ENCODE measurements around the gene LETM1. TPM values are rescaled to one million over a fixed set of nuclear protein-coding genes. Genes with fewer than 3 reads are reported as not detected.

LETM1 gene
- total and polyA plus RNA-seq, 2 of the 8 experiments (the other 6 are each of a cell fraction or from before 2014, with no cell fraction given) = 19.8 to 50.1 TPM

- H2BK5ac ChIP-seq (ENCODE audit: low read depth, low read length) = peak overlapping the region; percentile 82; the same call in 1 of the 2 replicates
- no peak overlapping the region for H3K23ac ChIP-seq (ENCODE audit: insufficient read length)
- H3K14ac ChIP-seq (ENCODE audit: insufficient read length) = no peak overlapping the region
- H4K91ac ChIP-seq (replicated peaks; ENCODE audit: insufficient read length, low read length) = peak overlapping the region; percentile 81
- H3K27ac ChIP-seq (ENCODE audit: low read depth, low read length) = no peak overlapping the region
- no peaks in the 10 kb centered on the region for H3K79me2 ChIP-seq (ENCODE audit: control insufficient read depth in 1 of 2, insufficient read depth in 2 of 2, low read length in 2 of 2)
- ChIA-PET CTCF (ENCODE audit: partially characterized antibody) (interaction anchor here (0.9 to 71.2 kb wide), 4 partner anchors 11 to 198 kb away, joined by 3 to 2507 read pairs (median 1255); partner anchors contain the start of gene FGFR3), POLR2A (ENCODE audit: partially characterized antibody) (interaction anchor here (1.3 to 17.2 kb wide), 5 partner anchors 7 to 25 kb away, joined by 3 to 170 read pairs (median 11); partner anchors contain the start of gene FGFR3)
- H3K79me1 ChIP-seq (ENCODE audit: low read depth, low read length) = no peaks in the 10 kb centered on the region; the same call in 1 of the 2 replicates
- H3K27me3 ChIP-seq (replicated peaks in 1 of 4; ENCODE audit: control insufficient read depth in 3 of 4, extremely low read depth in 1 of 4, insufficient read depth in 3 of 4, low read length in 3 of 4) = no peaks in the 10 kb centered on the region
- H2BK20ac ChIP-seq (ENCODE audit: low read length) = peak overlapping the region; percentile 75; the same call in 1 of the 2 replicates
- 89% methylated on average over 23 of the region's 23 CpGs; no CpG with 5 or more reads in 1 of the 2 experiments for WGBS, 2 experiments (ENCODE audit: extremely low coverage in 1 of 2, insufficient coverage in 1 of 2, insufficient read length in 1 of 2, insufficient replicate concordance in 2 of 2, low coverage in 1 of 2, low lambda C conversion rate in 2 of 2, missing lambda C conversion rate in 1 of 2)
- H2AFZ ChIP-seq (ENCODE audit: low read length) = no peak overlapping the region
- H3K9me3 ChIP-seq (ENCODE audit: insufficient read depth in 2 of 2, low read depth in 1 of 2, low read length in 1 of 2) = no peaks in the 10 kb centered on the region
- no peaks in the 10 kb centered on the region for H3K36me3 ChIP-seq (ENCODE audit: control insufficient read depth in 2 of 4, insufficient read depth in 4 of 4, low read length in 3 of 4)
- H2BK15ac ChIP-seq (ENCODE audit: low read length) = peak overlapping the region; percentile 95; the same call in 1 of the 2 replicates
- peak overlapping the region; percentile 93; the same call in 1 of the 2 replicates for H2AK5ac ChIP-seq (ENCODE audit: low read depth, low read length)
- no peak overlapping the region for H3K56ac ChIP-seq (replicated peaks; ENCODE audit: insufficient read length, low read depth, low read length)
- no peak for TF ChIP-seq EGR1 (IDR thresholded peaks at IDR 0.05; ENCODE audit: borderline replicate concordance, low read depth, low read length)
- 0 out of 2 replicates have a peak, but pooled peaks have one; percentile 36 for TF ChIP-seq GABPA (IDR thresholded peaks at IDR 0.05; ENCODE audit: borderline replicate concordance, insufficient read depth, low read length)
- no peak overlapping the region for H4K5ac ChIP-seq (ENCODE audit: insufficient read length, low read depth, low read length)
- H3K18ac ChIP-seq (ENCODE audit: extremely low read depth, low read length) = peak overlapping the region; percentile 71
- peak overlapping the region; percentile 99; the same call in 1 of the 2 replicates for H2BK12ac ChIP-seq (ENCODE audit: low read depth, low read length)
- DNase-seq (ENCODE audit: low read depth in 1 of 2, low spot score in 2 of 2) (no peak), FAIRE-seq (no peak)
- peaks cover 0 to 36% (median 24%) of the 10 kb centered on the region in 4 experiments; a peak in 6 of 7 replicates for H3K4me1 ChIP-seq (replicated peaks in 1 of 4; ENCODE audit: control insufficient read depth in 3 of 4, insufficient read depth in 4 of 4, low read length in 3 of 4)
- no peak overlapping the region for H3K9ac ChIP-seq (replicated peaks in 1 of 4; ENCODE audit: extremely low read depth in 1 of 4, low read depth in 3 of 4, low read length in 3 of 4)
- H3K23me2 ChIP-seq (ENCODE audit: low read depth, low read length) = no peaks in the 10 kb centered on the region
- no peak overlapping the region for H3K4me3 ChIP-seq (ENCODE audit: extremely low read depth in 1 of 4, insufficient read depth in 2 of 4, low read depth in 3 of 4, low read length in 4 of 4)
- H3K4me2 ChIP-seq (ENCODE audit: insufficient read depth in 1 of 2, low read depth in 2 of 2, low read length in 2 of 2) = no peak overlapping the region
- no peak overlapping the region for H4K8ac ChIP-seq (ENCODE audit: extremely low read depth, insufficient read depth, low read length)
- H2BK120ac ChIP-seq (replicated peaks; ENCODE audit: low read depth, low read length) = peak overlapping the region; percentile 95
- H4K20me1 ChIP-seq (replicated peaks in 1 of 2; ENCODE audit: control insufficient read depth in 1 of 2, insufficient read depth in 2 of 2, low read length in 2 of 2) = peaks cover 0 to 2% of the 10 kb centered on the region in 2 experiments
- peak overlapping the region; percentile 83 for H3K4ac ChIP-seq (replicated peaks; ENCODE audit: insufficient read length, low read depth, low read length)
These were observed 80.0 kb downstream of the LETM1 start for GRCh38 chr4:1775731-1776500.
